ENCODE measurements around the gene SKA2.

DNA sequence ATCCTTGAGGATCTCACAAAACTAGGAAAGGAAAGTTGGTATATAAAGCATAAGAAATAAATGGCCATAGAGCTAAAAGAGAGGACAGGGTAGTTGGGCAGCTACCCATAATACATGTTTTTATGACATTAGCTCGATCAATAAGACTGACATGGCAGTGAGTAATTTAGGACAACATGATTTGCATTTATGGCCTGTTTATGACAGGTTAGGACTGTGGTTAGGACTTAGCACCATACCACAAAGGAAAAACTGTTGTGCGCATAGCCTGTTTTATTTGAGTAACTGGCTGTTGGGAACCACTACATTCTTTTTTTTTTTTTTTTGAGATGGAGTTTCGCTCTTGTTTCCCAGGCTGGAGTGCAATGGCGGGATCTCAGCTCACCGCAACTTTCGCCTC lies 30.3 kb downstream of the SKA2 start:
- TF ChIP-seq CTCF (IDR thresholded peaks at IDR 0.05; ENCODE audit: low read depth, low read length, missing input control), result no peak
- no peak for TF ChIP-seq REST (IDR thresholded peaks at IDR 0.05)
- TF ChIP-seq TAF1 (conservative IDR thresholded peaks at IDR 0.05), result no peak
- TF ChIP-seq, protein P1, sequence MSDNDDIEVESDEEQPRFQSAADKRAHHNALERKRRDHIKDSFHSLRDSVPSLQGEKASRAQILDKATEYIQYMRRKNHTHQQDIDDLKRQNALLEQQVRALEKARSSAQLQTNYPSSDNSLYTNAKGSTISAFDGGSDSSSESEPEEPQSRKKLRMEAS (IDR thresholded peaks at IDR 0.05), result no peak
- TF ChIP-seq YY1 (IDR thresholded peaks at IDR 0.05), result no peak
- no peak for TF ChIP-seq RAD21 (IDR thresholded peaks at IDR 0.05)
- no peak for TF ChIP-seq JUND (IDR thresholded peaks at IDR 0.05)
- TF ChIP-seq EGR1 (IDR thresholded peaks at IDR 0.05; ENCODE audit: low read depth in 2 of 2), result no peak
- no peak for TF ChIP-seq ATF3 (IDR thresholded peaks at IDR 0.05)

Data from liver (tissue), 3 donors.